Fibroblast of lung (primary cell): ENCODE data around the gene CERS6. TPM values are rescaled to one million over a fixed set of nuclear protein-coding genes. Genes with fewer than 3 reads are reported as not detected.

Source experiments
- DNase-seq, 2 donors: peaks; one replicate each; pipeline versions ENCODE4 v3.0.0 to v3.0.0-alpha.2; 2010; ENCODE audit warnings: low read depth in 2 of 2
- H2AFZ ChIP-seq: 2 replicates; pipeline ENCODE4 v1.5.1; 2012; ENCODE audit warnings: low read length, control low read depth, inconsistent platforms
- H3K27ac ChIP-seq: 2 replicates; pipeline ENCODE4 v1.5.1; 2011; ENCODE audit warnings: low read length, control low read depth; ENCODE audit not compliant: insufficient read depth
- H3K27me3 ChIP-seq: 2 replicates; pipeline ENCODE4 v1.5.1; 2011; ENCODE audit warnings: mild to moderate bottlenecking, low read length; ENCODE audit not compliant: control insufficient read depth, insufficient read depth
- H3K36me3 ChIP-seq: 2 replicates; pipeline ENCODE4 v1.5.1; 2011; ENCODE audit warnings: low read length; ENCODE audit not compliant: control insufficient read depth, insufficient read depth
- H3K4me1 ChIP-seq: 2 replicates; pipeline ENCODE4 v1.5.1; 2011; ENCODE audit warnings: low read length; ENCODE audit not compliant: control insufficient read depth, insufficient read depth; ENCODE audit errors: extremely low read depth
- H3K4me2 ChIP-seq: 2 replicates; pipeline ENCODE4 v1.5.1; 2011; ENCODE audit warnings: low read length, control low read depth; ENCODE audit not compliant: insufficient read depth; ENCODE audit errors: extremely low read depth
- H3K4me3 ChIP-seq, 4 experiments: fragments of 200-600 bp in 1 of 4; sonication (generic) in 1 of 4; replicated peaks in 1 of 4; 2 replicates each; pipeline ENCODE4 v1.5.1; 2011 to 2016; ENCODE audit warnings: low read length in 4 of 4, low read depth in 3 of 4, mild to moderate bottlenecking in 3 of 4, control low read depth in 2 of 4, inconsistent platforms in 1 of 4, mixed read lengths in 1 of 4; ENCODE audit not compliant: insufficient read depth in 1 of 4; ENCODE audit errors: control extremely low read depth in 1 of 4
- H3K79me2 ChIP-seq: 2 replicates; pipeline ENCODE4 v1.5.1; 2012; ENCODE audit warnings: mild to moderate bottlenecking, low read length, inconsistent platforms; ENCODE audit not compliant: control insufficient read depth, insufficient read depth
- H3K9ac ChIP-seq: 2 replicates; pipeline ENCODE4 v1.5.1; 2011; ENCODE audit warnings: mild to moderate bottlenecking, low read length, control low read depth; ENCODE audit not compliant: insufficient read depth
- H3K9me3 ChIP-seq: 2 replicates; pipeline ENCODE4 v1.5.1; 2012; ENCODE audit warnings: low read depth, low read length; ENCODE audit not compliant: control insufficient read depth, insufficient read depth
- H4K20me1 ChIP-seq: 2 replicates; pipeline ENCODE4 v1.5.1; 2011; ENCODE audit warnings: low read length; ENCODE audit not compliant: control insufficient read depth, insufficient read depth; ENCODE audit errors: extremely low read depth
- CTCF ChIP-seq, 2 donors: IDR thresholded peaks in 1 of 2; conservative IDR thresholded peaks in 1 of 2; 1 replicate in 1 of 2; 2 replicates in 1 of 2; pipeline ENCODE4 v1.5.1; 2011 to 2012; ENCODE audit warnings: low read length in 2 of 2, control low read depth in 1 of 2, inconsistent platforms in 1 of 2, low read depth in 1 of 2, mild to moderate bottlenecking in 1 of 2
- EZH2 ChIP-seq: IDR thresholded peaks from 2 replicates; pipeline ENCODE4 v1.5.1; 2012; ENCODE audit warnings: low read length, control low read depth, mild to moderate bottlenecking; ENCODE audit errors: missing control alignments
- polyA plus RNA-seq, 2 donors: library from polyadenylated mRNA; depleted of rRNA in 1 of 2; stranded (reverse) in 1 of 2; unstranded in 1 of 2; fragments of >200 nt; gene quantifications; 2 replicates each; pipeline ENCODE4 v1.2.1, GENCODE V29; 2011 to 2012; ENCODE audit warnings: missing spikeins in 1 of 2
- total RNA-seq: library from RNA; depleted of rRNA; stranded (reverse); fragments of >200 nt; gene quantifications from 2 replicates; pipeline ENCODE4 v1.2.1, GENCODE V29; 2014

Gene CERS6
- total and polyA plus RNA-seq, 2 donors (not counting 1 experiment from before 2014, with no cell fraction given) = 7.2 to 16.5 TPM

GRCh38 chr2:168804214-168804613 lies 348.1 kb downstream of the CERS6 start:
- Histone ChIP-seq H2AFZ (no peak overlapping the region), H3K9me3 (no peaks in the 10 kb centered on the region), H3K27me3 (no peaks in the 10 kb centered on the region), H3K4me2 (no peak overlapping the region), H3K9ac (no peak overlapping the region), H4K20me1 (no peaks in the 10 kb centered on the region), H3K4me1 (peaks cover 3% of the 10 kb centered on the region), H3K27ac (no peak overlapping the region), H3K4me3 (no peak overlapping the region), H3K79me2 (no peaks in the 10 kb centered on the region), H3K36me3 (no peaks in the 10 kb centered on the region)
- TF ChIP-seq CTCF (conservative IDR thresholded peaks at IDR 0.05 in 1 of 2, IDR thresholded peaks at IDR 0.05 in 1 of 2; ENCODE audit: low read depth in 1 of 2, low read length in 2 of 2) = no peak
- TF ChIP-seq EZH2 = no peak
- no peak for DNase-seq

GRCh38 chr2:168805615-168806014 lies 349.5 kb downstream of the CERS6 start:
- DNase-seq = no peak
- no peaks in the 10 kb centered on the region for H3K36me3 ChIP-seq
- no peak overlapping the region for H3K27ac ChIP-seq
- no peak overlapping the region for H3K4me3 ChIP-seq
- no peaks in the 10 kb centered on the region for H3K79me2 ChIP-seq
- TF ChIP-seq CTCF (conservative IDR thresholded peaks at IDR 0.05 in 1 of 2, IDR thresholded peaks at IDR 0.05 in 1 of 2; ENCODE audit: low read depth in 1 of 2, low read length in 2 of 2) (no peak), EZH2 (no peak)
- H2AFZ ChIP-seq = no peak overlapping the region
- H3K4me1 ChIP-seq = peaks cover 3% of the 10 kb centered on the region
- H3K27me3 ChIP-seq = no peaks in the 10 kb centered on the region
- no peaks in the 10 kb centered on the region for H4K20me1 ChIP-seq
- H3K9me3 ChIP-seq = no peaks in the 10 kb centered on the region
- H3K9ac ChIP-seq = no peak overlapping the region
- H3K4me2 ChIP-seq = no peak overlapping the region

GRCh38 chr2:168809537-168809936 lies 353.5 kb downstream of the CERS6 start:
- H3K27ac ChIP-seq = no peak overlapping the region
- H3K4me1 ChIP-seq = no peaks in the 10 kb centered on the region
- H3K4me3 ChIP-seq = no peak overlapping the region
- no peaks in the 10 kb centered on the region for H3K27me3 ChIP-seq
- no peak overlapping the region for H3K4me2 ChIP-seq
- DNase-seq = no peak
- no peaks in the 10 kb centered on the region for H3K79me2 ChIP-seq
- H2AFZ ChIP-seq = no peak overlapping the region
- no peaks in the 10 kb centered on the region for H4K20me1 ChIP-seq
- TF ChIP-seq EZH2 = no peak
- no peak for TF ChIP-seq CTCF (conservative IDR thresholded peaks at IDR 0.05 in 1 of 2, IDR thresholded peaks at IDR 0.05 in 1 of 2; ENCODE audit: low read depth in 1 of 2, low read length in 2 of 2)
- no peaks in the 10 kb centered on the region for H3K9me3 ChIP-seq
- no peaks in the 10 kb centered on the region for H3K36me3 ChIP-seq
- no peak overlapping the region for H3K9ac ChIP-seq
